ENCODE results near the gene RPL28. TPM values are rescaled to one million over a fixed set of nuclear protein-coding genes. Genes with fewer than 3 reads are reported as not detected.

RPL28 gene
- total RNA-seq, 1 donor = 310 TPM

DNA sequence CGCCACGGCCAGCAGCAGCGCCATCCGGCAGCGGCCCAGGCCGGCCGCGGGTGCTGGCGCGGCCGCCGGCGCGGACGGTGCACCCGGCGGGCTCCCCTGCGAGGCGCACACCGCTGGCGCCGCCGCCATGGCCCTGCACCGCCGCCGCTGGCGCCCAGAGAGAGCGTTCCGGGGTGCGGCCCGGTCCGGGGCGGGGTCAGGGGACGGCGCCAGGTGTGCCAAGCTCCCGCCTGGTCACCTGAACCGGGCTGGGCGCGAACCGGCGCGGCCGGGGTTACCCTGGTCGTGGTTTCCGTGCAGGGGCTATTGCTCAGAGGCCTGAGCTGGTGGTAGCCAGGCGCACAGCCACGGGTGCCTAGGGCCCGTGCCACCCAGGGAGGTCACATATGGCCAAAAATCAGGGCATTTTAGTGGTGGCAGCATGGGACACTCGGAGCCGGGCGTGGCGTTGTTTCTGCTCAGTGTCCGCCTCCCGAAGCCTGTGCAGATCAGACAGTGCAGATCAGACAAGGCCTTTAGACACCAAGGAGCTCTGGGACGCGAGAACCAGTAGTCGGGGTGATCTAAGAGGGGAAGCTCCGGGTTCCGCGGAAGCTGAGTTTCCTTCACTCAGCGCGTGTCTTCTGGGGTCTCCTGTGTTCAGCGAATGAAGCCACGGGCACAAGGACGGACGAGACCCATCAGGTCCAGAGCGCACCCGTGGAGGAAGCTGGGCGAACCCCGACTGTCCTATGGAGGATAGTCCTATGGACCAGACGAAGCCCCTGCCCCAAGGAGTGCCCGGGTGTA lies 1.4 kb upstream of the RPL28 start, which contains the start of gene TMEM238:
TMEM238 (minus strand) TSS at position 162 of the 789 bp plus-strand sequence; CDS start at position 129, 33 bp downstream.
- TF ChIP-seq CTCF (IDR thresholded peaks at IDR 0.05; ENCODE audit: extremely low read depth, low read depth, low read length) = no peak
- peak within 1 kb of the TSS; percentile 95 for H3K4me3 ChIP-seq (ENCODE audit: insufficient read depth, low read length)
- H3K9me3 ChIP-seq (ENCODE audit: low read depth, low read length) = no peaks in the 10 kb centered on the region
- peak; percentile 68 for DNase-seq (ENCODE audit: insufficient read length, low spot score, missing footprints)
- peaks cover 35% of the 10 kb centered on the region for H3K4me1 ChIP-seq (ENCODE audit: insufficient read depth, low read length)
- peak within 1 kb of the TSS; percentile 88 for H3K27ac ChIP-seq (ENCODE audit: low read depth, low read length)
- no peaks in the 10 kb centered on the region for H3K27me3 ChIP-seq (ENCODE audit: insufficient read depth, low read length)
- peaks cover 27% of the 10 kb centered on the region for H3K36me3 ChIP-seq (ENCODE audit: insufficient read depth, low read length)
- peak within 1 kb of the TSS; percentile 97 for H3K4me2 ChIP-seq (ENCODE audit: insufficient read depth, low read length)
- H4K20me1 ChIP-seq (ENCODE audit: insufficient read depth, low read length) = peaks cover 35% of the 10 kb centered on the region
- peaks cover 36% of the 10 kb centered on the region for H3K79me2 ChIP-seq (ENCODE audit: insufficient read depth, low read length)
- peak within 1 kb of the TSS; percentile 78 for H2AFZ ChIP-seq (ENCODE audit: low read length)

GRCh38 chr19:55384920-55385723 lies 610 bp upstream of the RPL28 start:
- Histone ChIP-seq H2AFZ (ENCODE audit: low read length) (peak overlapping the region; percentile 92), H4K20me1 (ENCODE audit: insufficient read depth, low read length) (peaks cover 43% of the 10 kb centered on the region), H3K27ac (ENCODE audit: low read depth, low read length) (peak overlapping the region; percentile 88), H3K4me3 (ENCODE audit: insufficient read depth, low read length) (peak overlapping the region; percentile 95), H3K79me2 (ENCODE audit: insufficient read depth, low read length) (peaks cover 44% of the 10 kb centered on the region), H3K4me1 (ENCODE audit: insufficient read depth, low read length) (peaks cover 35% of the 10 kb centered on the region), H3K36me3 (ENCODE audit: insufficient read depth, low read length) (peaks cover 35% of the 10 kb centered on the region), H3K9me3 (ENCODE audit: low read depth, low read length) (no peaks in the 10 kb centered on the region), H3K4me2 (ENCODE audit: insufficient read depth, low read length) (peak overlapping the region; percentile 97), H3K27me3 (ENCODE audit: insufficient read depth, low read length) (no peaks in the 10 kb centered on the region)
- peak; percentile 100 for DNase-seq (ENCODE audit: insufficient read length, low spot score, missing footprints)
- no peak for TF ChIP-seq CTCF (IDR thresholded peaks at IDR 0.05; ENCODE audit: extremely low read depth, low read depth, low read length)

- Histone ChIP-seq H3K79me2 (ENCODE audit: insufficient read depth, low read length) (peaks cover 56% of the 10 kb centered on the region), H2AFZ (ENCODE audit: low read length) (no peak overlapping the region), H3K4me1 (ENCODE audit: insufficient read depth, low read length) (peaks cover 35% of the 10 kb centered on the region), H3K36me3 (ENCODE audit: insufficient read depth, low read length) (peaks cover 49% of the 10 kb centered on the region), H3K4me3 (ENCODE audit: insufficient read depth, low read length) (peak overlapping the region; percentile 95), H3K9me3 (ENCODE audit: low read depth, low read length) (no peaks in the 10 kb centered on the region), H3K27me3 (ENCODE audit: insufficient read depth, low read length) (no peaks in the 10 kb centered on the region), H4K20me1 (ENCODE audit: insufficient read depth, low read length) (peaks cover 57% of the 10 kb centered on the region), H3K27ac (ENCODE audit: low read depth, low read length) (peak overlapping the region; percentile 88), H3K4me2 (ENCODE audit: insufficient read depth, low read length) (peak overlapping the region; percentile 97)
- DNase-seq (ENCODE audit: insufficient read length, low spot score, missing footprints) = peak; percentile 84
- TF ChIP-seq CTCF (IDR thresholded peaks at IDR 0.05; ENCODE audit: extremely low read depth, low read depth, low read length) = no peak
Measured at GRCh38 chr19:55386493-55386971, 800 bp downstream of the RPL28 start.
